ENCODE results near the gene IGF1R.

IGF1R gene

GRCh38 chr15:98648654-98649471 lies 524 bp downstream of the IGF1R start:
- H3K4me3 ChIP-seq (ENCODE audit: low read depth, low read length): peak overlapping the region; percentile 60
- TF ChIP-seq, protein P1, sequence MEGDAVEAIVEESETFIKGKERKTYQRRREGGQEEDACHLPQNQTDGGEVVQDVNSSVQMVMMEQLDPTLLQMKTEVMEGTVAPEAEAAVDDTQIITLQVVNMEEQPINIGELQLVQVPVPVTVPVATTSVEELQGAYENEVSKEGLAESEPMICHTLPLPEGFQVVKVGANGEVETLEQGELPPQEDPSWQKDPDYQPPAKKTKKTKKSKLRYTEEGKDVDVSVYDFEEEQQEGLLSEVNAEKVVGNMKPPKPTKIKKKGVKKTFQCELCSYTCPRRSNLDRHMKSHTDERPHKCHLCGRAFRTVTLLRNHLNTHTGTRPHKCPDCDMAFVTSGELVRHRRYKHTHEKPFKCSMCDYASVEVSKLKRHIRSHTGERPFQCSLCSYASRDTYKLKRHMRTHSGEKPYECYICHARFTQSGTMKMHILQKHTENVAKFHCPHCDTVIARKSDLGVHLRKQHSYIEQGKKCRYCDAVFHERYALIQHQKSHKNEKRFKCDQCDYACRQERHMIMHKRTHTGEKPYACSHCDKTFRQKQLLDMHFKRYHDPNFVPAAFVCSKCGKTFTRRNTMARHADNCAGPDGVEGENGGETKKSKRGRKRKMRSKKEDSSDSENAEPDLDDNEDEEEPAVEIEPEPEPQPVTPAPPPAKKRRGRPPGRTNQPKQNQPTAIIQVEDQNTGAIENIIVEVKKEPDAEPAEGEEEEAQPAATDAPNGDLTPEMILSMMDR (IDR thresholded peaks at IDR 0.05; ENCODE audit: borderline replicate concordance, insufficient read depth, low read depth, low read length): 0 out of 2 replicates have a peak, but pooled peaks have one; percentile 4

DNA sequence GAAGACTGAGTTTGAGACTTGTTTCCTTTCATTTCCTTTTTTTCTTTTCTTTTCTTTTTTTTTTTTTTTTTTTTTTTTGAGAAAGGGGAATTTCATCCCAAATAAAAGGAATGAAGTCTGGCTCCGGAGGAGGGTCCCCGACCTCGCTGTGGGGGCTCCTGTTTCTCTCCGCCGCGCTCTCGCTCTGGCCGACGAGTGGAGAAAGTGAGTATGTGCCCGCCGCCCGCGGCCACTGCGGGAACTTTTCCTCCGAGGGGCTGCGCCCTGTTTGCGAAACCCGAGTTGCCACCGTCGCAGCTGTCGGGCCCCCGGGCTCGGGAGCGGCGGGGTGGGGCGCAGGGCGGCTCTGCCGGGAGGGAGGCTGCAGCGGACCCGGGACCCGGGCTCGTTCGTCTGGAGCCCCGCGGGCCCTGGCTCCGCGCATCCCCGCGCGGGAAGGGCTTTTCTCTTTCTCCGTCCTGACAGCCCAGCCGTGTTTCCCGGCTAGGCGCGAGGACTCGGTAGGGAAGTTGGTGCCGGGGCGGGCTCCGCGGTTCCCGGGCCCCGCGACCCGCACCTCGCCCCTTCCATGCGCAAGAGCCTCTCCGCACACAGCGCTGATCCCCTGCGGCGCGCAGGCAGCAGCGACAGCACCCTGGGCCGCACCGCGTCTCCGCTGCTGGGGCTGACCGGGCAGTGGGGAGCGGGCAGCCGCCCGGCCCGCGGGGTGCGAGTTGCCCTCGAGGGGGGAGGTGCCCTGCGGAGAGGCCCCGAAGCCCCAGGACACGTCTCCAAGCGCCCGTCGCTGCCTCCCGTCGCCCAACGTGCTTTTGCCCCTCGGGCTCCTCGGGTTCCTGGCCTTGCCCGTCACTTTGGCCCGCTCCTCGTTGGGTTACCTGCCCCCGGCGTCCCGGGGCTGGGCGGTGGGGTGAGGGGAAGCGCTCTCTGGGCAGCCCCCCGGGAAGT lies 1.4 kb downstream of the IGF1R start:
- peak overlapping the region; percentile 60 for H3K4me3 ChIP-seq (ENCODE audit: low read depth, low read length)
- TF ChIP-seq, protein P1 (IDR thresholded peaks at IDR 0.05; ENCODE audit: borderline replicate concordance, insufficient read depth, low read depth, low read length): no peak

DNA sequence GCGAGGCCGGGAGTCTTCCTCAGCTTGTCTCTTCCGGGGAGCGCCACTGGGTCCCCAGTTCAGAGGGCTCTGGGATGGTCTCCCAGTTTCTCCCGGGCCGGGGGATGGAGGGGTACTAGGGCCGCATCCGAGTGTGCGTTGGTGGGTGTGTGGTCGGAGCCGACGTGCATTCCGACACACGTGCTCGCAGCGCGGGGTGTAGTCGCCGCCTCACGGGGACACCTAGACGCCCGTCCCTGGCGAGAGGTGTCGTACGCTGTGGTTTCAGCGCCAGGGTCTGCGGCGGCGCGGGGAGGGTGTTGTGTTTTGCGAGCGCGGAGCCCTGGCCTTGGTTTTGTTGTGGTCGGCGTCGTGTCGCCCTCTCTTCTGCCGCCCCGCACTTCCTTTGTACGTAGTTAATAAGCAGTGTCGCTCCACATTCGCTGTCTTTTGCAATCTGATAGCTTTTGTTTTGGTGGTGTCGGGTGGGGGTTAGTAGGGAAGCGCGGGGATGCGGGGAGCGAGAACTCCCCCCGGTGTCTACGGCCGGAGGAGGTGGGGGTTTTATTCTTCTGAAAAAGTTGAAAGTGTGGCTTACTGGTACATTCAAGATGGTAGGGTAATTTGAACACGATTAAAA lies 2.2 kb downstream of the IGF1R start:
- TF ChIP-seq, protein P1 (IDR thresholded peaks at IDR 0.05; ENCODE audit: borderline replicate concordance, insufficient read depth, low read depth, low read length): no peak
- no peak overlapping the region for H3K4me3 ChIP-seq (ENCODE audit: low read depth, low read length)

DNA sequence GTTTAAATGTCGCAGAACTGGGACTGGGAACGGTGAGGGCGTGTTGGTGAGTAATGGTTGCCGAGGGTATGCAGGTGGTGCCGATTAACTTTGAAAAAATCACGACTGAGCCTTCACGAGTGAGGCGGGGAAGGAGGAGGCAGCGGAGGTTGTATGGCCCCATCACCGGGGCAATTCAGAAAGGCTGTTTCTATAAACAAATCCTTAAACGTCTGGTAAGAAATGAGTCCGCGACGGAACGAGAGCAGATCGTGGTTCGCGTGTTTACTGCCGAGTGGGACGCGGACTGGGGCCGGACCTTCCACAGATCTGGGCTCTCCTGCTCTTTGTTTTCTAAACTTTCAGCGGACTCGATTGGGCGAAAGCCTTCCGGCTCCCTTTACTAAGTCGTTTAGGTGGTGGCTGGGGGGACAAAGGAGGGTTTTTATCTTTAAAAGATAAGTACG lies 2.7 kb downstream of the IGF1R start:
- TF ChIP-seq, protein P1 (IDR thresholded peaks at IDR 0.05; ENCODE audit: borderline replicate concordance, insufficient read depth, low read depth, low read length): no peak
- no peak overlapping the region for H3K4me3 ChIP-seq (ENCODE audit: low read depth, low read length)

GRCh38 chr15:98651581-98652220 lies 3.4 kb downstream of the IGF1R start:
- no peak overlapping the region for H3K4me3 ChIP-seq (ENCODE audit: low read depth, low read length)
- TF ChIP-seq, protein P1 (IDR thresholded peaks at IDR 0.05; ENCODE audit: borderline replicate concordance, insufficient read depth, low read depth, low read length): no peak

- no peak overlapping the region for H3K4me3 ChIP-seq (ENCODE audit: low read depth, low read length)
- TF ChIP-seq, protein P1 (IDR thresholded peaks at IDR 0.05; ENCODE audit: borderline replicate concordance, insufficient read depth, low read depth, low read length): no peak
These were observed 5.3 kb downstream of the IGF1R start for GRCh38 chr15:98653686-98654085.
